ENCODE results near the gene DUSP9. TPM values are rescaled to one million over a fixed set of nuclear protein-coding genes. Genes with fewer than 3 reads are reported as not detected.

Gene DUSP9
- under 1 TPM; 0.18 to 0.46 TPM for polyA plus RNA-seq

- H3K36me3 ChIP-seq (ENCODE audit: control insufficient read depth in 2 of 2, insufficient read depth in 2 of 2, low read length in 1 of 2) = no peaks in the 10 kb centered on the region
- peaks cover 0 to 19% of the 10 kb centered on the region in 2 donors for H3K27me3 ChIP-seq (ENCODE audit: control insufficient read depth in 1 of 2, insufficient read depth in 2 of 2, low read length in 2 of 2)
- no peaks in the 10 kb centered on the region for H3K9me3 ChIP-seq (ENCODE audit: control insufficient read depth in 2 of 2, insufficient read depth in 1 of 2, low read depth in 1 of 2, low read length in 1 of 2)
- H3K27ac ChIP-seq (ENCODE audit: low read depth in 2 of 2, low read length in 1 of 2) = no peak within 1 kb of the TSS
- WGBS, 2 donors = 4 to 22% methylated on average over 45 to 53 of the region's 53 CpGs
- no peak within 1 kb of the TSS for H3K4me3 ChIP-seq (ENCODE audit: low read depth in 1 of 2, low read length in 2 of 2)
- peaks cover 2 to 3% of the 10 kb centered on the region in 2 donors for H3K4me1 ChIP-seq (ENCODE audit: control insufficient read depth in 2 of 2, insufficient read depth in 2 of 2, low read length in 1 of 2)
Observed at GRCh38 chrX:153646620-153647373, at the start of gene DUSP9. DUSP9 (plus strand) TSS chrX:153647203; CDS start chrX:153647954, 751 bp downstream.

- Histone ChIP-seq H3K4me1 (ENCODE audit: control insufficient read depth in 2 of 2, insufficient read depth in 2 of 2, low read length in 1 of 2) (peaks cover 0 to 9% of the 10 kb centered on the region in 2 donors), H3K36me3 (ENCODE audit: control insufficient read depth in 2 of 2, insufficient read depth in 2 of 2, low read length in 1 of 2) (peaks cover 0 to 4% of the 10 kb centered on the region in 2 donors), H3K9me3 (ENCODE audit: control insufficient read depth in 2 of 2, insufficient read depth in 1 of 2, low read depth in 1 of 2, low read length in 1 of 2) (no peaks in the 10 kb centered on the region), H3K27me3 (ENCODE audit: control insufficient read depth in 1 of 2, insufficient read depth in 2 of 2, low read length in 2 of 2) (no peaks in the 10 kb centered on the region), H3K27ac (ENCODE audit: low read depth in 2 of 2, low read length in 1 of 2) (peak within 1 kb of the TSS; percentile 59 to 83), H3K4me3 (ENCODE audit: low read depth in 1 of 2, low read length in 2 of 2) (peak within 1 kb of the TSS; percentile 55 to 77)
- WGBS, 2 donors = 1 to 38% methylated on average over 50 to 74 of the region's 79 CpGs
Observed at GRCh38 chrX:153598541-153599191, 48.3 kb upstream of the DUSP9 start, which contains the start of gene CCNQ. CCNQ (minus strand) TSS chrX:153599139; CDS start chrX:153599073, 66 bp downstream.

- peaks cover 0 to 9% of the 10 kb centered on the region in 2 donors for H3K4me1 ChIP-seq (ENCODE audit: control insufficient read depth in 2 of 2, insufficient read depth in 2 of 2, low read length in 1 of 2)
- H3K4me3 ChIP-seq (ENCODE audit: low read depth in 1 of 2, low read length in 2 of 2) = peak overlapping the region; percentile 55 to 67
- H3K27ac ChIP-seq (ENCODE audit: low read depth in 2 of 2, low read length in 1 of 2) = peak overlapping the region; percentile 59 to 83
- no peaks in the 10 kb centered on the region for H3K9me3 ChIP-seq (ENCODE audit: control insufficient read depth in 2 of 2, insufficient read depth in 1 of 2, low read depth in 1 of 2, low read length in 1 of 2)
- peaks cover 0 to 3% of the 10 kb centered on the region in 2 donors for H3K27me3 ChIP-seq (ENCODE audit: control insufficient read depth in 1 of 2, insufficient read depth in 2 of 2, low read length in 2 of 2)
- H3K36me3 ChIP-seq (ENCODE audit: control insufficient read depth in 2 of 2, insufficient read depth in 2 of 2, low read length in 1 of 2) = no peaks in the 10 kb centered on the region
- 0 to 24% methylated on average over 52 to 73 of the region's 79 CpGs for WGBS, 2 donors
Observed at GRCh38 chrX:153599192-153600031, 47.6 kb upstream of the DUSP9 start.

GRCh38 chrX:153600032-153600373 is 47.0 kb upstream of the DUSP9 start:
- H3K27ac ChIP-seq (ENCODE audit: low read depth in 2 of 2, low read length in 1 of 2) = no peak overlapping the region

GRCh38 chrX:153600921-153601320 is 46.1 kb upstream of the DUSP9 start:
- no peak overlapping the region for H3K27ac ChIP-seq (ENCODE audit: low read depth in 2 of 2, low read length in 1 of 2)
- no peaks in the 10 kb centered on the region for H3K9me3 ChIP-seq (ENCODE audit: control insufficient read depth in 2 of 2, insufficient read depth in 1 of 2, low read depth in 1 of 2, low read length in 1 of 2)
- H3K4me3 ChIP-seq (ENCODE audit: low read depth in 1 of 2, low read length in 2 of 2) = no peak overlapping the region
- no peaks in the 10 kb centered on the region for H3K36me3 ChIP-seq (ENCODE audit: control insufficient read depth in 2 of 2, insufficient read depth in 2 of 2, low read length in 1 of 2)
- H3K27me3 ChIP-seq (ENCODE audit: control insufficient read depth in 1 of 2, insufficient read depth in 2 of 2, low read length in 2 of 2) = peaks cover 0 to 3% of the 10 kb centered on the region in 2 donors
- 59 to 71% methylated on average over 7 of the region's 7 CpGs for WGBS, 2 donors
- H3K4me1 ChIP-seq (ENCODE audit: control insufficient read depth in 2 of 2, insufficient read depth in 2 of 2, low read length in 1 of 2) = peaks cover 0 to 4% of the 10 kb centered on the region in 2 donors

More at GRCh38 chrX:153600032-153600373, 47.0 kb upstream of the DUSP9 start:
- Histone ChIP-seq H3K4me3 (ENCODE audit: low read depth in 1 of 2, low read length in 2 of 2) (peak overlapping the region; percentile 55 to 67), H3K27me3 (ENCODE audit: control insufficient read depth in 1 of 2, insufficient read depth in 2 of 2, low read length in 2 of 2) (peaks cover 0 to 3% of the 10 kb centered on the region in 2 donors), H3K4me1 (ENCODE audit: control insufficient read depth in 2 of 2, insufficient read depth in 2 of 2, low read length in 1 of 2) (peaks cover 0 to 9% of the 10 kb centered on the region in 2 donors), H3K9me3 (ENCODE audit: control insufficient read depth in 2 of 2, insufficient read depth in 1 of 2, low read depth in 1 of 2, low read length in 1 of 2) (no peaks in the 10 kb centered on the region), H3K36me3 (ENCODE audit: control insufficient read depth in 2 of 2, insufficient read depth in 2 of 2, low read length in 1 of 2) (no peaks in the 10 kb centered on the region)
- 4 to 45% methylated on average over 2 of the region's 2 CpGs for WGBS, 2 donors

- H3K4me1 ChIP-seq (ENCODE audit: control insufficient read depth in 2 of 2, insufficient read depth in 2 of 2, low read length in 1 of 2) = peaks cover 0 to 4% of the 10 kb centered on the region in 2 donors
- 85 to 89% methylated on average over 12 of the region's 12 CpGs for WGBS, 2 donors
- H3K4me3 ChIP-seq (ENCODE audit: low read depth in 1 of 2, low read length in 2 of 2) = no peak overlapping the region
- H3K36me3 ChIP-seq (ENCODE audit: control insufficient read depth in 2 of 2, insufficient read depth in 2 of 2, low read length in 1 of 2) = no peaks in the 10 kb centered on the region
- H3K27me3 ChIP-seq (ENCODE audit: control insufficient read depth in 1 of 2, insufficient read depth in 2 of 2, low read length in 2 of 2) = peaks cover 0 to 3% of the 10 kb centered on the region in 2 donors
- H3K27ac ChIP-seq (ENCODE audit: low read depth in 2 of 2, low read length in 1 of 2) = no peak overlapping the region
- H3K9me3 ChIP-seq (ENCODE audit: control insufficient read depth in 2 of 2, insufficient read depth in 1 of 2, low read depth in 1 of 2, low read length in 1 of 2) = peaks cover 0 to 3% of the 10 kb centered on the region in 2 donors
Observed at GRCh38 chrX:153601511-153602110, 45.4 kb upstream of the DUSP9 start.

GRCh38 chrX:153602601-153603000 is 44.4 kb upstream of the DUSP9 start:
- Histone ChIP-seq H3K9me3 (ENCODE audit: control insufficient read depth in 2 of 2, insufficient read depth in 1 of 2, low read depth in 1 of 2, low read length in 1 of 2) (peaks cover 0 to 4% of the 10 kb centered on the region in 2 donors), H3K36me3 (ENCODE audit: control insufficient read depth in 2 of 2, insufficient read depth in 2 of 2, low read length in 1 of 2) (no peaks in the 10 kb centered on the region), H3K4me1 (ENCODE audit: control insufficient read depth in 2 of 2, insufficient read depth in 2 of 2, low read length in 1 of 2) (peaks cover 0 to 4% of the 10 kb centered on the region in 2 donors), H3K27me3 (ENCODE audit: control insufficient read depth in 1 of 2, insufficient read depth in 2 of 2, low read length in 2 of 2) (peaks cover 0 to 3% of the 10 kb centered on the region in 2 donors), H3K4me3 (ENCODE audit: low read depth in 1 of 2, low read length in 2 of 2) (no peak overlapping the region), H3K27ac (ENCODE audit: low read depth in 2 of 2, low read length in 1 of 2) (no peak overlapping the region)
- WGBS, 2 donors = 86 to 94% methylated on average over 3 of the region's 3 CpGs

GRCh38 chrX:153603131-153603656 is 43.8 kb upstream of the DUSP9 start:
- WGBS, 2 donors = 91 to 97% methylated on average over 13 to 17 of the region's 17 CpGs
- Histone ChIP-seq H3K27me3 (ENCODE audit: control insufficient read depth in 1 of 2, insufficient read depth in 2 of 2, low read length in 2 of 2) (peaks cover 0 to 3% of the 10 kb centered on the region in 2 donors), H3K27ac (ENCODE audit: low read depth in 2 of 2, low read length in 1 of 2) (no peak overlapping the region), H3K9me3 (ENCODE audit: control insufficient read depth in 2 of 2, insufficient read depth in 1 of 2, low read depth in 1 of 2, low read length in 1 of 2) (peaks cover 0 to 4% of the 10 kb centered on the region in 2 donors), H3K36me3 (ENCODE audit: control insufficient read depth in 2 of 2, insufficient read depth in 2 of 2, low read length in 1 of 2) (no peaks in the 10 kb centered on the region), H3K4me1 (ENCODE audit: control insufficient read depth in 2 of 2, insufficient read depth in 2 of 2, low read length in 1 of 2) (peaks cover 0 to 4% of the 10 kb centered on the region in 2 donors), H3K4me3 (ENCODE audit: low read depth in 1 of 2, low read length in 2 of 2) (no peak overlapping the region)

Data from esophagus (tissue), 2 donors.